ENCODE results near the gene HSFX4. TPM values are rescaled to one million over a fixed set of nuclear protein-coding genes. Genes with fewer than 3 reads are reported as not detected.

Gene HSFX4
- total RNA-seq, 2 donors from 2014 or later, result not detected

DNA sequence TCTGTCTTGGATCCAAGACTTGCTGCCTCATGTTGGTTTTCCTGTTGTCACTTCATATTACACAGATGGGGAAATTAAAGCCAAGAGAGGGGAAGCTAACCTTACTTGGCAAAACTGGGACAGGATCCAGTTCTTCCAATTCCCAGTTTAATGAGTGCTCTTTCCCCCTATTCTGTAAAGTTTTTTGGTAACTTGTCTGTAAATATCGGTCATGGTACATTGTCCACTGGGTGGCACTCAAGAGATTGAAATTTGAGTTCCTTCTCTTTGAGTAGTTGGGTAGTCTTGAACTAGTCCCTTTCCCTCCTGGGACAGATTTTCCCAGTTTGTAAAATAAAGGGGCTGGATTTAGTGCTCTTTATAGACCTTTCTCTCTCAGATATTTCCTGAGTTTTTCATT, 21.3 kb downstream of the HSFX4 start:
- Mint-ChIP-seq H3K36me3 (no peaks in the 10 kb centered on the region), H3K27ac (no peak overlapping the region), H3K9me3 (no peaks in the 10 kb centered on the region)
- DNase-seq (ENCODE audit: low spot score in 2 of 2) (no peak), ATAC-seq (no peak)

DNA sequence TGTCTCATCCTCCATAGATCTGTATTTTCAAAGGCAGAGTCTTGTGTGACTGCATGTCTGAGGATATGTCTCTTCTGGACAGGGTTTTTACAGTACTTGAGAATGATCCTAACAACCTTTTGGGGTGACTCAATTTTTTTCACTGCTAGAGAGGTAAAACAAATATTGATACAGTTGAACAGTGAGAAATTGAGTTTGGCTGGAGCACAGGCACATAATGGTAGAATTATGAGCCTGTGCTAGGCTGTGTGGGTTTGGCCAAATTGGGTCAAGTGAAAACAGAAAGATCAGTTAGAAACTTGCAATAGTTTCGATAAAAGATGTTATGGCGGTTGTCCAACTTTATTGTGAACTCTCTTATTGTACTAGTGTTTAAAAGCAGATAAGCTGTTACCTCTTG, 32.2 kb downstream of the HSFX4 start:
- Mint-ChIP-seq H3K27ac (no peak overlapping the region), H3K9me3 (no peaks in the 10 kb centered on the region), H3K36me3 (no peaks in the 10 kb centered on the region)
- no peak for ATAC-seq
- DNase-seq (ENCODE audit: low spot score in 2 of 2), result no peak

GRCh38 chrX:149962010-149962409, 32.6 kb downstream of the HSFX4 start:
- Mint-ChIP-seq H3K36me3 (no peaks in the 10 kb centered on the region), H3K9me3 (no peaks in the 10 kb centered on the region), H3K27ac (no peak overlapping the region)
- DNase-seq (ENCODE audit: low spot score in 2 of 2), result no peak
- ATAC-seq, result no peak

GRCh38 chrX:149962859-149963757, 33.7 kb downstream of the HSFX4 start:
- Mint-ChIP-seq H3K9me3 (no peaks in the 10 kb centered on the region), H3K27ac (no peak overlapping the region), H3K36me3 (no peaks in the 10 kb centered on the region)
- DNase-seq (ENCODE audit: low spot score in 2 of 2) (peak in 1 of 2 donors; percentile 19), ATAC-seq (peak in 1 of 2 donors; percentile 62)

GRCh38 chrX:149979126-149979644, 49.8 kb downstream of the HSFX4 start:
- H3K9me3 Mint-ChIP-seq, result no peaks in the 10 kb centered on the region
- ATAC-seq (no peak), DNase-seq (ENCODE audit: low spot score in 2 of 2) (no peak)
- H3K27ac Mint-ChIP-seq, result no peak overlapping the region
- H3K36me3 Mint-ChIP-seq, result no peaks in the 10 kb centered on the region

Other genes starting within 250 kb of the HSFX4 start
- not detected for gene MAGEA11, start 217.5 kb upstream of the HSFX4 start, total RNA-seq
- gene HSFX1, start 155.5 kb upstream of the HSFX4 start, total RNA-seq, result under 1 TPM; 0.11 to 0.72 TPM
- gene MAGEA9, start 147.6 kb upstream of the HSFX4 start, total RNA-seq, result not detected
- not detected for gene MAGEA8, start 48.4 kb upstream of the HSFX4 start, total RNA-seq
- gene EOLA2, start 8.9 kb downstream of the HSFX4 start, total RNA-seq, result 10 to 100 TPM; 24.2 to 34.0 TPM